ENCODE data around the gene PARP11.

Gene PARP11

DNA sequence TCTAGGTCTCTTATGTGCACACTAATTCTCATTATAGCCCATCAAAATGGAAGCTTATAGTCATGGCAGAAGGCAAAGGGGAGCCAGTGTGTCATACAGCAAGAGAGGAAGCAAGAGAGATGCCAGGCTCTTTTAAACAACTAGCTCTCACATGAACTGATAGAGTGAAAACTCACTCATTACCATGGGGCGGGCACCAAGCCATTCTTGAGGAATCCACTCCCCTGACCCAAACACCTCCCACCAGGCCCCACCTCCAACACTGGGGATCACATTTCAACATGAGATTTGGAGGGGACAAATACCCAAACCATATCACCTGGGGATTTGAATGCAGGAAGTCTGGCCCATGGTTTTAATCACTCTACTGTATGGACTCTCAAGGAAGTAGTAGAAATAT is 83.4 kb downstream of the PARP11 start:
- H3K4me3 ChIP-seq (replicated peaks; ENCODE audit: low read depth, low read length): no peak overlapping the region
- TF ChIP-seq, protein P1, sequence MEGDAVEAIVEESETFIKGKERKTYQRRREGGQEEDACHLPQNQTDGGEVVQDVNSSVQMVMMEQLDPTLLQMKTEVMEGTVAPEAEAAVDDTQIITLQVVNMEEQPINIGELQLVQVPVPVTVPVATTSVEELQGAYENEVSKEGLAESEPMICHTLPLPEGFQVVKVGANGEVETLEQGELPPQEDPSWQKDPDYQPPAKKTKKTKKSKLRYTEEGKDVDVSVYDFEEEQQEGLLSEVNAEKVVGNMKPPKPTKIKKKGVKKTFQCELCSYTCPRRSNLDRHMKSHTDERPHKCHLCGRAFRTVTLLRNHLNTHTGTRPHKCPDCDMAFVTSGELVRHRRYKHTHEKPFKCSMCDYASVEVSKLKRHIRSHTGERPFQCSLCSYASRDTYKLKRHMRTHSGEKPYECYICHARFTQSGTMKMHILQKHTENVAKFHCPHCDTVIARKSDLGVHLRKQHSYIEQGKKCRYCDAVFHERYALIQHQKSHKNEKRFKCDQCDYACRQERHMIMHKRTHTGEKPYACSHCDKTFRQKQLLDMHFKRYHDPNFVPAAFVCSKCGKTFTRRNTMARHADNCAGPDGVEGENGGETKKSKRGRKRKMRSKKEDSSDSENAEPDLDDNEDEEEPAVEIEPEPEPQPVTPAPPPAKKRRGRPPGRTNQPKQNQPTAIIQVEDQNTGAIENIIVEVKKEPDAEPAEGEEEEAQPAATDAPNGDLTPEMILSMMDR (IDR thresholded peaks at IDR 0.05; ENCODE audit: low read depth, low read length, missing control alignments): no peak
- no peak for DNase-seq (ENCODE audit: extremely low read depth, low read depth)

DNA sequence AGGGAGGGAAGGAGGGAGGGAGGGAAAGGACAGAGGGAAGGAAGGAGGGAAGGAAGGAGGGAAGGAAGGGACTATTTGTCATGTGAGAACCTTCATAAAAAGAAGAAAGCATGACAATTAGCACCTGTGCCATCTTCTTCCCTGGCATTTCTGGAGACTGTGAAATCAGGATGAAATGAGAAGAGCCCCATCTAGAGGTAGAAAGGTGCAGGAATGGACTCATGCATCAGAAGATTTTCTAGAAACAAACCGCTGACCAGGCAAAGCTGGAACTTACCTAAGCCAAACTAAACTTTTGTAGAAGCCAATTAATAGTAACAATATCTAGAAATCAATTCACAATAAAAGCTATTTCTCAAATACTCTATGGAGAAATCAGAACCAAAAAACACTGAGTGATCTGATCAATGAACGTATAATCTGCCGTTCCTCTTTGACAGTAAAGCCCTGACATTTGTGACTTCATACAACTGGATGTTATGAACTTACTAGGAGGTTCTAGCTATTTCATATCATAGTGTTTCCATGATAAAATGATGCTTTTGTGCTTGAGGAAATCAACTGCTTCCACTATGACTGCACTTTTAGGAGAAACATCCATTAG is 95.9 kb downstream of the PARP11 start:
- no peak for DNase-seq (ENCODE audit: extremely low read depth, low read depth)
- H3K4me3 ChIP-seq (replicated peaks; ENCODE audit: low read depth, low read length): no peak overlapping the region
- TF ChIP-seq, protein P1 (IDR thresholded peaks at IDR 0.05; ENCODE audit: low read depth, low read length, missing control alignments): peak; percentile 69

DNA sequence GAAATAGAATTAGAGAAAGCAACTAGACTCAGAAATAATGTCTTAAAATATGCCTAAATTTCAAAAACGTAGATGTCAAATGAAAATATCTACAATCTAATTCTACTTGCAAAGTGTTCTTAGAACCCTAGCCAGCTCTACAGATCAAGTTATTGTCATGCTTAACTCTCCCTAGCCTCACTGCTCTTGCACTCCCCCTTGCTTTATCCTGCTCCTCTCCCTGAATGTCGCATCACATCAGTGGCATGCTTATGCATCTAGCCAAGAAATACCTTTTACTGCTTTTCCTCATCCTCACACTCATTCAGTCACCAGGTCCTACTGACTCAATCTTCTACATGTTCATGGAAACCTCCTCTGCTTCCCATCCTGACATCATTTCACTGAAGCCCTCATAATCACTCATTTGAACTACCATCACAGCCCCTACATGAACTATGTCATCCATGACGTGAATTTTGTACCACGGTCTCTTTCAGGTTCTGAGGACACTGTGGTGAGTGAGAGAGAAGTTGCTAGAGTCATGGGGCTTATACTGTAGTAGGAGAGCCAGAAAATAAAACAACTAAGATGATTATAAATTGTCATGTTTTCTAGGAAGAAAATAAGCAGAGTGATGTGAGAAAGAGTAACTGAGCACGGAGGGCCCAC is 97.7 kb downstream of the PARP11 start:
- no peak overlapping the region for H3K4me3 ChIP-seq (replicated peaks; ENCODE audit: low read depth, low read length)
- TF ChIP-seq, protein P1 (IDR thresholded peaks at IDR 0.05; ENCODE audit: low read depth, low read length, missing control alignments): no peak
- no peak for DNase-seq (ENCODE audit: extremely low read depth, low read depth)

DNA sequence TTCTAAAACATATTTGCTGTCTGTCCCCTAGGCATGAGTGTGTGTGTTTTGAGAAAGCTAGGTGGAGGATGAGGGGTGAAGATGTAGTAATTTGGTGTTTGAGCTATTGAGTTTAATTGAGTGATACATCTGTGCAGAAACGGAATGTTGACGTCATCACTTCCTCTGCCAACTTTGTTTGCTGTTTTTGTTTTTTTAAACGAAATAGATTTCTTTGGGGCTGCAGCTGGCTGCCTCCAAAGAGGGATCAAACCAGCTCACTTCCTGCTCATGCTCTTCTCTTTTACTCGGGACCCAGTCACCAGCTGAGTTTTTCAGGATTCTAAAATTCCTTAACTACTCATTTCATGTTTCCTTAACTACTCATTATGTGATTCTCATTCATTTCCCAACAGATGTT is 100.8 kb downstream of the PARP11 start:
- no peak for DNase-seq (ENCODE audit: extremely low read depth, low read depth)
- no peak overlapping the region for H3K4me3 ChIP-seq (replicated peaks; ENCODE audit: low read depth, low read length)
- TF ChIP-seq, protein P1 (IDR thresholded peaks at IDR 0.05; ENCODE audit: low read depth, low read length, missing control alignments): no peak

DNA sequence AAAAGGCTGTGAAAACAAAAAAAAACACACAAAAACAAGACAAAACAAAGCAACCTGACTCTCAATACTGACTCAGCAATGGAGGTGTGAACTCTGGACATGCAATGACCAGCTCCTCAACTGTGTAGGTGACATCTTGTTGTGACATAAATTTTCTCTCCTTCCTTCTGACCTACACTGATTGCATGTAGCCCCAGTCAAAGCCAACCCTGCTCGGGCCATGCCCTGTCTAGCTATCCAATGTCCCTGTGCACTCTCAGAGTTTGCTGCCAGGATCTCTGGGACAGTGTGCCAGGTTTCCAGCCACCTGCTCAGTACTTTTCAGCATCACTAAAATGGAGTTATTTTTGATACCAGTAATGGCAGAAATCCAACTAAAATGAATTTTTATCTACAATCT is 101.3 kb downstream of the PARP11 start:
- DNase-seq (ENCODE audit: extremely low read depth, low read depth): no peak
- TF ChIP-seq, protein P1 (IDR thresholded peaks at IDR 0.05; ENCODE audit: low read depth, low read length, missing control alignments): no peak
- no peak overlapping the region for H3K4me3 ChIP-seq (replicated peaks; ENCODE audit: low read depth, low read length)

DNA sequence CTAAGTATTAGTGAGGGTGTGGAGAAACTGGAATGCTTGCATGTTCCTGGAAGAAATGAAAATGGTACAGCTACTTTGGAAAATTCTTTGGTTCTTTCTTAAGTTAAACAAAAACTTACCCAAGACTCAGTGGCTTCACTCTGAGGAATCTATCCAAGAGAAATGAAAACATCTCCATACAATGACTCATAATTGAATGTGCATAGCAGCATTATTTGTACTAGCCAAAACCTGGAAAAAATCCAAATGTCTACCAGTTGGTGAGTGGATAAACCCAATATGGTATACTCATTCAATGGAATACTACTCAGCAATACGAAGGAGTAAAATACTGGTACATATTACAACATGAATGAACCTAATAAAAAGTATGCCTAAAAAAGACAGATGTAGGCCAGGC is 102.3 kb downstream of the PARP11 start:
- TF ChIP-seq, protein P1 (IDR thresholded peaks at IDR 0.05; ENCODE audit: low read depth, low read length, missing control alignments): no peak
- H3K4me3 ChIP-seq (replicated peaks; ENCODE audit: low read depth, low read length): no peak overlapping the region
- peak; percentile 29 for DNase-seq (ENCODE audit: extremely low read depth, low read depth)

Data from HFF-Myc (cell line).